IMR-90 (cell line): ENCODE data around the gene IRF6. TPM values are rescaled to one million over a fixed set of nuclear protein-coding genes. Genes with fewer than 3 reads are reported as not detected.

Source experiments
- ATAC-seq: fragments of 200-7000 bp; cut with Tn5 transposase; 2 replicates; pipeline ENCODE4 v1.9.1; 2020; ENCODE audit warnings: low read depth, mild to moderate bottlenecking, moderate library complexity
- BruUV-seq: library from RNA; stranded (reverse); fragments of 400-500 nt; replicated peaks from 2 replicates; lab custom pipeline; 2021; lab: Mats Ljungman, UMichigan
- CTCF ChIA-PET: fragments of 300-600 bp; formaldehyde crosslinking; extraction: SDS; loops from one replicate; lab custom pipeline; 2021; ENCODE audit warnings: antibody characterized with exemption; lab: Yijun Ruan, JAX
- POLR2A ChIA-PET: fragments of 300-600 bp; sonication (Branson Sonifier 250); formaldehyde crosslinking; loops from one replicate; lab custom pipeline; 2022; ENCODE audit warnings: antibody characterized with exemption; ENCODE audit not compliant: unreplicated experiment; lab: Charles Lee
- DNase-seq: peaks from one replicate; pipeline ENCODE4 v3.0.0; 2013
- H2AFZ ChIP-seq: replicated peaks from 2 replicates; pipeline ENCODE3; 2013; ENCODE audit warnings: low read length, mild to moderate bottlenecking; ENCODE audit not compliant: poor library complexity
- H2AK5ac ChIP-seq: 2 replicates; pipeline ENCODE4 v1.6.1; 2013; ENCODE audit warnings: low read depth, low read length, inconsistent platforms
- H2AK9ac ChIP-seq: replicated peaks from 2 replicates; pipeline ENCODE3; 2013; ENCODE audit warnings: mild to moderate bottlenecking, low read depth, low read length, moderate library complexity; ENCODE audit not compliant: poor library complexity
- H2BK120ac ChIP-seq: 2 replicates; pipeline ENCODE4 v1.6.1; 2013; ENCODE audit warnings: low read depth, low read length, inconsistent platforms
- H2BK15ac ChIP-seq: 3 replicates; pipeline ENCODE4 v1.6.1; 2013; ENCODE audit warnings: low read depth, low read length, inconsistent platforms
- H2BK20ac ChIP-seq: 2 replicates; pipeline ENCODE4 v1.6.1; 2013; ENCODE audit warnings: low read depth, mild to moderate bottlenecking, inconsistent platforms, low read length, moderate library complexity
- H2BK5ac ChIP-seq: 2 replicates; pipeline ENCODE4 v1.6.1; 2013; ENCODE audit warnings: mild to moderate bottlenecking, low read depth, low read length, inconsistent platforms; ENCODE audit not compliant: poor library complexity, severe bottlenecking
- H3K14ac ChIP-seq: replicated peaks from 2 replicates; pipeline ENCODE4 v1.6.1; 2013; ENCODE audit warnings: low read depth, low read length, inconsistent platforms
- H3K18ac ChIP-seq: 2 replicates; pipeline ENCODE4 v1.6.1; 2013; ENCODE audit warnings: low read depth, low read length, control low read depth
- H3K23ac ChIP-seq: 2 replicates; pipeline ENCODE4 v1.6.1; 2013; ENCODE audit warnings: low read depth, low read length, inconsistent platforms
- H3K27ac ChIP-seq: 2 replicates; pipeline ENCODE4 v1.5.1; 2013; ENCODE audit warnings: mild to moderate bottlenecking, control low read depth, low read length; ENCODE audit not compliant: insufficient read depth
- H3K27me3 ChIP-seq: 2 replicates; pipeline ENCODE4 v1.6.1; 2013; ENCODE audit warnings: low read length; ENCODE audit not compliant: control insufficient read depth, insufficient read depth
- H3K36me3 ChIP-seq: 2 replicates; pipeline ENCODE4 v1.6.1; 2013; ENCODE audit warnings: low read length, mixed read lengths; ENCODE audit not compliant: control insufficient read depth, insufficient read depth
- H3K4ac ChIP-seq: 2 replicates; pipeline ENCODE4 v1.6.1; 2013; ENCODE audit warnings: low read depth, low read length, inconsistent platforms
- H3K4me1 ChIP-seq: 2 replicates; pipeline ENCODE4 v1.6.1; 2013; ENCODE audit warnings: low read length, mixed read lengths; ENCODE audit not compliant: control insufficient read depth, insufficient read depth
- H3K4me2 ChIP-seq: 2 replicates; pipeline ENCODE4 v1.6.1; 2013; ENCODE audit warnings: low read depth, mild to moderate bottlenecking, control low read depth, low read length, moderate library complexity
- H3K4me3 ChIP-seq: 2 replicates; pipeline ENCODE4 v1.5.1; 2013; ENCODE audit warnings: low read depth, mild to moderate bottlenecking, control low read depth, low read length, moderate library complexity; ENCODE audit not compliant: insufficient read depth
- H3K56ac ChIP-seq: 2 replicates; pipeline ENCODE4 v1.6.1; 2013; ENCODE audit warnings: low read length, inconsistent platforms; ENCODE audit not compliant: insufficient read depth; ENCODE audit errors: extremely low read depth
- H3K79me1 ChIP-seq, 2 experiments: 2 replicates each; pipeline ENCODE4 v1.6.1; 2013; ENCODE audit warnings: low read length in 2 of 2, inconsistent platforms in 1 of 2, low read depth in 1 of 2
- H3K9ac ChIP-seq: 2 replicates; pipeline ENCODE4 v1.6.1; 2013; ENCODE audit warnings: low read depth, low read length, control low read depth
- H3K9me1 ChIP-seq: 2 replicates; pipeline ENCODE4 v1.6.1; 2013; ENCODE audit warnings: low read length, inconsistent platforms; ENCODE audit not compliant: insufficient read depth
- H3K9me3 ChIP-seq: 2 replicates; pipeline ENCODE4 v1.6.1; 2013; ENCODE audit warnings: low read length; ENCODE audit not compliant: control insufficient read depth, insufficient read depth
- H4K20me1 ChIP-seq: 2 replicates; pipeline ENCODE4 v1.6.1; 2013; ENCODE audit warnings: low read length, inconsistent platforms; ENCODE audit not compliant: insufficient read depth
- H4K5ac ChIP-seq: 2 replicates; pipeline ENCODE4 v1.6.1; 2013; ENCODE audit warnings: mild to moderate bottlenecking, low read depth, low read length, control low read depth
- H4K8ac ChIP-seq, 2 experiments: 2 replicates each; pipeline ENCODE4 v1.6.1; 2013; ENCODE audit warnings: low read depth in 2 of 2, low read length in 2 of 2, control low read depth in 1 of 2, inconsistent platforms in 1 of 2
- H4K91ac ChIP-seq: 2 replicates; pipeline ENCODE4 v1.6.1; 2013; ENCODE audit warnings: low read depth, low read length, inconsistent platforms; ENCODE audit not compliant: insufficient read depth
- CEBPB ChIP-seq: IDR thresholded peaks from 2 replicates; pipeline ENCODE4 v1.6.1; 2012; ENCODE audit warnings: low read depth, low read length, improper control_type of control experiment
- FOS ChIP-seq: fragments of 150-350 bp; IDR thresholded peaks from 2 replicates; pipeline ENCODE4 v1.6.1; 2016; ENCODE audit warnings: low read depth, low read length
- RCOR1 ChIP-seq: IDR thresholded peaks from 2 replicates; pipeline ENCODE4 v1.6.1; 2012; ENCODE audit warnings: mild to moderate bottlenecking, low read length, improper control_type of control experiment; ENCODE audit not compliant: insufficient replicate concordance
- WGBS, 2 experiments: methylation state at CpG; one replicate each; pipeline versions ENCODE4 v1.1.5 to v1.1.7; 2013; ENCODE audit warnings: missing lambda C conversion rate in 2 of 2; ENCODE audit not compliant: insufficient read length in 1 of 2; ENCODE audit errors: extremely low coverage in 2 of 2; 5-methylcytosine and 5-hydroxymethylcytosine counted together
- dilution Hi-C: fragments of 300-500 bp; cut with HindIII; formaldehyde crosslinking; loops from one replicate; pipeline ENCODE4 v1.14.3; 2018; ENCODE audit warnings: low sequenced_read_pairs; ENCODE audit not compliant: unreplicated experiment
- in situ Hi-C: fragments of 300-500 bp; cut with MboI; formaldehyde crosslinking; loops from 3 replicates; pipeline ENCODE4 v1.14.3; 2019; ENCODE audit warnings: low sequenced_read_pairs, inconsistent platforms, mixed read lengths
- intact Hi-C: fragments of 100-400 bp; cut with micrococcal nuclease; formaldehyde crosslinking; loops from 2 replicates; pipeline ENCODE4 v1.10.0; 2022
- polyA plus RNA-seq, 3 experiments: library from polyadenylated mRNA; depleted of rRNA; stranded (reverse); fragments of >200 nt; gene quantifications; 2 replicates each; pipeline ENCODE4 v1.2.3, GENCODE V29; 2012; ENCODE audit warnings: low replicate concordance in 1 of 3
- total RNA-seq: library from RNA; depleted of rRNA; stranded (reverse); fragments of >200 nt; gene quantifications from 2 replicates; pipeline ENCODE4 v1.2.3, GENCODE V29; 2012
- TF ChIP-seq, protein P1 (sequence below): fragments of 150-350 bp; IDR thresholded peaks from 2 replicates; pipeline ENCODE4 v1.6.1; 2016; ENCODE audit warnings: low read depth, mild to moderate bottlenecking, low read length, moderate library complexity, borderline replicate concordance

The IRF6 gene
- total and polyA plus RNA-seq, 2 of the 4 experiments (the other 2 are of a cell fraction): 1.2 to 2.9 TPM

DNA sequence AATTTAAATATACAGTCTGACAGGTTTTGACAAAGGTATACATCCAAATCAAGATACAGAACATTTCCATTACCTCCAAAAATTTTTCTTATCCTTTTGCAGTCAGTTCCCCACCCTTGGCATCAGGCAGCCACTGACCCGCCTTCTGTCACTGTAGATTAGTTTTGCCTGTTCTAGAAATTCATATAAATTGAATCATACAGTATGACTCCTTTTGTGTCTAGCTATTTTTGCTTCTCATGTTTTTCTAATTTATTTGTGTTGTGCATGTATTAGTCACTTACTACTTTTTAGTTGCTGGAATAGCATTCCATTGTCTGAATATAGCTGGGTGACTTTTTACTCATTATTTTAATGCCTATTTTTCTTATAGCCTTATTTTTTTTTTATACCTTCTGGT is 25.7 kb upstream of the IRF6 start:
- dilution Hi-C loops: no loop called here
- Histone ChIP-seq H2BK5ac (peak overlapping the region; percentile 62), H3K27me3 (no peaks in the 10 kb centered on the region), H3K9me1 (no peaks in the 10 kb centered on the region; the same call in 1 of the 2 replicates), H4K20me1 (no peaks in the 10 kb centered on the region), H3K4me2 (no peak overlapping the region), H3K4ac (no peak overlapping the region; the same call in 1 of the 2 replicates), H3K14ac (0 out of 2 replicates have a peak overlapping the region, but pooled peaks have one; percentile 34), H3K36me3 (peaks cover 14% of the 10 kb centered on the region), H2BK20ac (peak overlapping the region; percentile 86; the same call in 1 of the 2 replicates), H2BK120ac (peak overlapping the region; percentile 27; the same call in 1 of the 2 replicates), H3K4me1 (peaks cover 4% of the 10 kb centered on the region; the same call in 1 of the 2 replicates), H3K9ac (no peak overlapping the region), H3K56ac (no peak overlapping the region), H3K27ac (no peak overlapping the region), H4K5ac (no peak overlapping the region), H2BK15ac (0 out of 3 replicates have a peak overlapping the region, but pooled peaks have one; percentile 3), H2AK9ac (no peak overlapping the region), H3K4me3 (no peak overlapping the region), H3K79me1 (peaks cover 8 to 43% of the 10 kb centered on the region in 2 experiments), H3K18ac (no peak overlapping the region), H4K91ac (no peak overlapping the region), H3K23ac (no peak overlapping the region), H3K9me3 (no peaks in the 10 kb centered on the region), H2AFZ (no peak overlapping the region), H4K8ac (no peak overlapping the region), H2AK5ac (no peak overlapping the region)
- WGBS, 2 experiments: no CpG with 5 or more reads among the region's 1 CpG
- POLR2A ChIA-PET: no interaction called here
- CTCF ChIA-PET: no interaction called here
- ATAC-seq: no peak
- TF ChIP-seq, protein P1, sequence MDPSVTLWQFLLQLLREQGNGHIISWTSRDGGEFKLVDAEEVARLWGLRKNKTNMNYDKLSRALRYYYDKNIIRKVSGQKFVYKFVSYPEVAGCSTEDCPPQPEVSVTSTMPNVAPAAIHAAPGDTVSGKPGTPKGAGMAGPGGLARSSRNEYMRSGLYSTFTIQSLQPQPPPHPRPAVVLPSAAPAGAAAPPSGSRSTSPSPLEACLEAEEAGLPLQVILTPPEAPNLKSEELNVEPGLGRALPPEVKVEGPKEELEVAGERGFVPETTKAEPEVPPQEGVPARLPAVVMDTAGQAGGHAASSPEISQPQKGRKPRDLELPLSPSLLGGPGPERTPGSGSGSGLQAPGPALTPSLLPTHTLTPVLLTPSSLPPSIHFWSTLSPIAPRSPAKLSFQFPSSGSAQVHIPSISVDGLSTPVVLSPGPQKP: no peak
- TF ChIP-seq CEBPB (peak; percentile 29; the same call in 1 of the 2 replicates), RCOR1 (no peak), FOS (0 out of 2 replicates have a peak, but pooled peaks have one; percentile 36)
- DNase-seq: peak; percentile 60
- BruUV-seq: no TSS peak
- in situ Hi-C loops: no loop called here
- intact Hi-C loops: no loop called here
